ENCODE measurements around the gene PGLYRP2. TPM values are rescaled to one million over a fixed set of nuclear protein-coding genes. Genes with fewer than 3 reads are reported as not detected.

Gene PGLYRP2, protein sequence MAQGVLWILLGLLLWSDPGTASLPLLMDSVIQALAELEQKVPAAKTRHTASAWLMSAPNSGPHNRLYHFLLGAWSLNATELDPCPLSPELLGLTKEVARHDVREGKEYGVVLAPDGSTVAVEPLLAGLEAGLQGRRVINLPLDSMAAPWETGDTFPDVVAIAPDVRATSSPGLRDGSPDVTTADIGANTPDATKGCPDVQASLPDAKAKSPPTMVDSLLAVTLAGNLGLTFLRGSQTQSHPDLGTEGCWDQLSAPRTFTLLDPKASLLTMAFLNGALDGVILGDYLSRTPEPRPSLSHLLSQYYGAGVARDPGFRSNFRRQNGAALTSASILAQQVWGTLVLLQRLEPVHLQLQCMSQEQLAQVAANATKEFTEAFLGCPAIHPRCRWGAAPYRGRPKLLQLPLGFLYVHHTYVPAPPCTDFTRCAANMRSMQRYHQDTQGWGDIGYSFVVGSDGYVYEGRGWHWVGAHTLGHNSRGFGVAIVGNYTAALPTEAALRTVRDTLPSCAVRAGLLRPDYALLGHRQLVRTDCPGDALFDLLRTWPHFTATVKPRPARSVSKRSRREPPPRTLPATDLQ
- total RNA-seq (2022; extraction: Qiagen RNA extraction; ENCODE audit: low read depth): not detected in 5 replicates

DNA sequence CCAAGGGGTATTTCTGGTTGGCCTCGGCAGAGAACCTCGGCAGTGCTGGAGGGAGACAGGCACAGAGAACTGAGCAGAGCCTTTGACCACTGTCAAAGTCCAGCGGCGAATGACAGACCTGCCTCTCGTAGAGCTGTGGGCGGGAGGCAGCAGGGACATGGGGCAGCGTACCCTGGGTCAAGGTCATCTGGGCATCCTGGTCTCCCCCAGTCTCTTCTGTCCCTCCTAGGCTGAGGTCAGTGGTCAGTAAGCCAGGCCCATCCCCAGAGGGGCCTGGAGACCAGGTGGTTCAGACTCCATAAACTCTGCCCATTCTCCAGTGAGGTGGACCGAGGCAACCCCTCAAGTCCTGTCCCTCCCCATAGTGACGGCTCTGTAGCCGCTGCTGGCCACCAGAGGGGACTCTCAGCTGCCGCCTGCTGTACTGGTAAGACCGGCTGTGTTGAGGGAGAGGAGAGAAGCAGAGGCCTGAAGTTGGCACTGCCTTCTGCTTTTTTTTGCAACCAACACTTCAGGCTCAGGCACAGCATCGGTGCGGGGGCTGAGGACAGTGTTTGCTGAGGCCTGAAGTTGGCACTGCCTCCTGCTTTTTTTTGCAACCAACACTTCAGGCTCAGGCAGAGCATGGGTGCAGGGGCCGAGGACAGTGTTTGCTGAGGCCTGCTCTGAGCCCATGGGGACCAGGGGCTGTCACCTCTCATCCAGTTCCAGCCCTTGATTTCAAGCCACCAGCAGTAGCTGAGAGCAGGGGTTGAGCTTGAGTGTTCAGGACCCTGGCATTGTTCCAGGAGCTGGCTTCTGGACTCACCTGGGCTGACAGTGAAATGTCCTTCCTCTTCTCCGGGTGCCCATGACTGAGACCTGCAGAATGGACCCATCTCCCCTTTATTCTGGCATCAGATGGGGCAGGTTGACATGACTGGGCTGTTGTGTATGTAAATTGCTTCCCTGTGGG, at the start of gene PGLYRP2:
TSS of gene PGLYRP2 (minus strand) at position 111 of the 955 bp plus-strand sequence. CDS start 130 bp downstream, outside the sequence.

GRCh38 chr19:15508035-15508710, 28.9 kb upstream of the PGLYRP2 start, which contains the start of gene CYP4F22:
Gene CYP4F22 (plus strand): TSS chr19:15508525. CDS start chr19:15525337, 16,812 bp downstream.

GRCh38 chr19:15464394-15465385, 14.6 kb downstream of the PGLYRP2 start, which contains the start of gene RASAL3:
Gene RASAL3 (minus strand): TSS chr19:15464544. CDS start chr19:15464358, 186 bp downstream.

GRCh38 chr19:15449620-15450527, 29.4 kb downstream of the PGLYRP2 start, which contains the start of gene WIZ:
Gene WIZ (minus strand): TSS chr19:15449956. CDS start chr19:15448307, 1,649 bp downstream.

Other genes with a start within 250 kb of the PGLYRP2 start
- gene EPHX3, start 247.1 kb downstream of the PGLYRP2 start, total RNA-seq (2022; extraction: Qiagen RNA extraction; ENCODE audit: low read depth): 0.12 TPM in 1 of 5 replicates, not detected in the others
- gene BRD4, start 147.0 kb downstream of the PGLYRP2 start, total RNA-seq (2022; extraction: Qiagen RNA extraction; ENCODE audit: low read depth): 20.2 to 35.6 TPM (median 29.3 TPM) in 5 replicates
- 15.3 to 19.8 TPM (median 18.0 TPM) in 5 replicates for gene AKAP8, start 99.7 kb downstream of the PGLYRP2 start, total RNA-seq (2022; extraction: Qiagen RNA extraction; ENCODE audit: low read depth)
- 35.2 to 43.3 TPM (median 37.1 TPM) in 5 replicates for gene AKAP8L, start 60.5 kb downstream of the PGLYRP2 start, total RNA-seq (2022; extraction: Qiagen RNA extraction; ENCODE audit: low read depth)
- gene WIZ, start 29.5 kb downstream of the PGLYRP2 start, total RNA-seq (2022; extraction: Qiagen RNA extraction; ENCODE audit: low read depth): 11.8 to 23.9 TPM (median 22.8 TPM) in 5 replicates
- not detected in 5 replicates for gene RASAL3, start 15.0 kb downstream of the PGLYRP2 start, total RNA-seq (2022; extraction: Qiagen RNA extraction; ENCODE audit: low read depth)
- gene CYP4F22, start 29.0 kb upstream of the PGLYRP2 start, total RNA-seq (2022; extraction: Qiagen RNA extraction; ENCODE audit: low read depth): 0.09 to 0.21 TPM (median 0.13 TPM) in 4 of 5 replicates, not detected in the other
- not detected in 5 replicates for gene CYP4F8, start 135.7 kb upstream of the PGLYRP2 start, total RNA-seq (2022; extraction: Qiagen RNA extraction; ENCODE audit: low read depth)
- 2.2 to 3.4 TPM (median 3.0 TPM) in 5 replicates for gene CYP4F3, start 161.4 kb upstream of the PGLYRP2 start, total RNA-seq (2022; extraction: Qiagen RNA extraction; ENCODE audit: low read depth)
- gene CYP4F12, start 193.6 kb upstream of the PGLYRP2 start, total RNA-seq (2022; extraction: Qiagen RNA extraction; ENCODE audit: low read depth): 1.8 to 2.7 TPM (median 2.1 TPM) in 5 replicates
- not detected in 5 replicates for gene OR10H2, start 248.5 kb upstream of the PGLYRP2 start, total RNA-seq (2022; extraction: Qiagen RNA extraction; ENCODE audit: low read depth)